Colonic mucosa (tissue), 4 donors: ENCODE results near the gene SLC25A21. TPM values are rescaled to one million over a fixed set of nuclear protein-coding genes. Genes with fewer than 3 reads are reported as not detected.

Experiments
- DNase-seq: peaks from one replicate; pipeline ENCODE4 v3.0.0-alpha.2; 2020
- H3K27ac ChIP-seq: fragments of 200-600 bp; one replicate; pipeline ENCODE4 v1.8.0; 2021
- H3K27me3 ChIP-seq: fragments of 200-600 bp; one replicate; pipeline ENCODE4 v1.8.0; 2021
- H3K36me3 ChIP-seq: fragments of 200-600 bp; one replicate; pipeline ENCODE4 v1.8.0; 2021
- H3K4me1 ChIP-seq: fragments of 200-600 bp; one replicate; pipeline ENCODE4 v1.8.0; 2021; ENCODE audit warnings: mild to moderate bottlenecking
- H3K4me3 ChIP-seq: fragments of 200-600 bp; one replicate; pipeline ENCODE4 v1.8.0; 2021
- H3K9ac ChIP-seq, 2 donors: one replicate each; pipeline ENCODE4 v1.7.0; 2013; ENCODE audit warnings: control low read depth in 2 of 2, low read depth in 2 of 2, low read length in 2 of 2
- H3K9me3 ChIP-seq: fragments of 200-600 bp; one replicate; pipeline ENCODE4 v1.8.0; 2021
- CTCF ChIP-seq: fragments of 200-600 bp; IDR thresholded peaks from one replicate; pipeline ENCODE4 v1.8.0; 2022; ENCODE audit warnings: antibody characterized with exemption, mild to moderate bottlenecking
- intact Hi-C: fragments of 100-400 bp; cut with DNase I; formaldehyde crosslinking; loops from one replicate; pipeline ENCODE4 v1.14.1; 2022
- total RNA-seq, 2 donors: library from RNA; stranded (reverse); fragmentation: NEBNext Ultra II Directional in 1 of 2; extraction: Animal tissue kit (Norgen Biotek cat#: 25700) in 1 of 2; gene quantifications; one replicate each; pipeline ENCODE4 v1.2.1, GENCODE V29; 2021
- donor health status: healthy.
- donor health status: DM: no; HTN: no; CAD: no.
- donor health status: DM: no; HTN: no; CAD: no.

Gene SLC25A21
- total RNA-seq, 2 donors from 2014 or later, result 0.77 to 0.82 TPM

- Histone ChIP-seq H3K4me3 (peak overlapping the region; percentile 12), H3K27me3 (peaks cover 95% of the 10 kb centered on the region), H3K36me3 (no peaks in the 10 kb centered on the region), H3K27ac (no peak overlapping the region), H3K9ac (no peak overlapping the region), H3K4me1 (peaks cover 6% of the 10 kb centered on the region), H3K9me3 (no peaks in the 10 kb centered on the region)
- intact Hi-C loops, result loop anchor here (10.0 kb wide), 1 partner anchor 208 kb away; no protein-coding TSS in a partner anchor
- TF ChIP-seq CTCF, result no peak
- DNase-seq, result no peak
Observed at GRCh38 chr14:36656687-36657398, 515.6 kb downstream of the SLC25A21 start.

GRCh38 chr14:36655963-36656686 lies 516.3 kb downstream of the SLC25A21 start:
- H3K9ac ChIP-seq, result no peak overlapping the region
- H3K4me1 ChIP-seq, result peaks cover 6% of the 10 kb centered on the region
- H3K4me3 ChIP-seq, result peak overlapping the region; percentile 5
- peak; percentile 30 for TF ChIP-seq CTCF
- H3K36me3 ChIP-seq, result no peaks in the 10 kb centered on the region
- no peak overlapping the region for H3K27ac ChIP-seq
- intact Hi-C loops, result loop anchor here (10.0 kb wide), 1 partner anchor 209 kb away; no protein-coding TSS in a partner anchor
- peak; percentile 54 for DNase-seq
- no peaks in the 10 kb centered on the region for H3K9me3 ChIP-seq
- peaks cover 97% of the 10 kb centered on the region for H3K27me3 ChIP-seq

- DNase-seq, result no peak
- no peak overlapping the region for H3K4me3 ChIP-seq
- H3K27ac ChIP-seq, result no peak overlapping the region
- H3K9me3 ChIP-seq, result no peaks in the 10 kb centered on the region
- peaks cover 95% of the 10 kb centered on the region for H3K27me3 ChIP-seq
- H3K9ac ChIP-seq, result no peak overlapping the region
- intact Hi-C loops, result loop anchor here (10.0 kb wide), 1 partner anchor 209 kb away; no protein-coding TSS in a partner anchor
- H3K4me1 ChIP-seq, result peaks cover 6% of the 10 kb centered on the region
- H3K36me3 ChIP-seq, result no peaks in the 10 kb centered on the region
- TF ChIP-seq CTCF, result no peak
Observed at GRCh38 chr14:36655571-36655962, 516.8 kb downstream of the SLC25A21 start.

- no peak for DNase-seq
- Histone ChIP-seq H3K9me3 (no peaks in the 10 kb centered on the region), H3K4me3 (no peak overlapping the region), H3K9ac (no peak overlapping the region), H3K4me1 (peaks cover 6% of the 10 kb centered on the region), H3K27me3 (peaks cover 95% of the 10 kb centered on the region), H3K27ac (no peak overlapping the region), H3K36me3 (no peaks in the 10 kb centered on the region)
- no peak for TF ChIP-seq CTCF
- intact Hi-C loops, result loop anchor here (10.0 kb wide), 1 partner anchor 210 kb away; no protein-coding TSS in a partner anchor
Observed at GRCh38 chr14:36654794-36655381, 517.5 kb downstream of the SLC25A21 start.

- no peak for DNase-seq
- H3K4me1 ChIP-seq, result peaks cover 6% of the 10 kb centered on the region
Observed at GRCh38 chr14:36653962-36654793, 518.2 kb downstream of the SLC25A21 start.

More at GRCh38 chr14:36653962-36654793, 518.2 kb downstream of the SLC25A21 start:
- Histone ChIP-seq H3K4me3 (no peak overlapping the region), H3K9ac (no peak overlapping the region), H3K27me3 (peaks cover 95% of the 10 kb centered on the region), H3K36me3 (no peaks in the 10 kb centered on the region), H3K27ac (no peak overlapping the region), H3K9me3 (no peaks in the 10 kb centered on the region)
- TF ChIP-seq CTCF, result no peak
- intact Hi-C loops, result loop anchor here (10.0 kb wide), 1 partner anchor 211 kb away; no protein-coding TSS in a partner anchor
